ENCODE measurements around the gene PET117.

The PET117 gene

GRCh38 chr20:18137412-18138265 is at the start of gene PET117, which contains the start of gene KAT14:
Gene PET117 (plus strand): TSS chr20:18137863. CDS start chr20:18137956, 93 bp downstream.
Gene KAT14 (plus strand): TSS chr20:18137863. CDS start chr20:18142661, 4,798 bp downstream.
- TF ChIP-seq NFIC (IDR thresholded peaks at IDR 0.05) (no peak; the same call in 1 of the 2 replicates), TCF12 (IDR thresholded peaks at IDR 0.05; ENCODE audit: low read depth) (peak; percentile 40; the same call in 1 of the 2 replicates), REST (IDR thresholded peaks at IDR 0.05; ENCODE audit: low read depth) (peak; percentile 8; the same call in 1 of the 2 replicates), RAD21 (IDR thresholded peaks at IDR 0.05; ENCODE audit: low read depth) (no peak), CREB1 (IDR thresholded peaks at IDR 0.05; ENCODE audit: low read depth) (no peak), YY1 (IDR thresholded peaks at IDR 0.05; ENCODE audit: low read depth) (peak; percentile 81), TEAD4 (IDR thresholded peaks at IDR 0.05) (peak; percentile 23; the same call in 1 of the 2 replicates), MAX (IDR thresholded peaks at IDR 0.05) (peak; percentile 97), CEBPB (IDR thresholded peaks at IDR 0.05) (no peak), USF1 (IDR thresholded peaks at IDR 0.05) (peak; percentile 95), FOXM1 (IDR thresholded peaks at IDR 0.05; ENCODE audit: borderline replicate concordance, low read depth) (no peak), EP300 (IDR thresholded peaks at IDR 0.05; ENCODE audit: borderline replicate concordance) (no peak), EGR1 (IDR thresholded peaks at IDR 0.05) (no peak), ZBTB7A (IDR thresholded peaks at IDR 0.05; ENCODE audit: low read depth) (peak; percentile 78), TAF1 (IDR thresholded peaks at IDR 0.05; ENCODE audit: low read depth) (peak; percentile 84)

GRCh38 chr20:18090044-18090443 is 47.6 kb upstream of the PET117 start:
- TF ChIP-seq ZBTB7A (IDR thresholded peaks at IDR 0.05; ENCODE audit: low read depth): no peak
- TF ChIP-seq RAD21 (IDR thresholded peaks at IDR 0.05; ENCODE audit: low read depth): no peak
- no peak for TF ChIP-seq EP300 (IDR thresholded peaks at IDR 0.05; ENCODE audit: borderline replicate concordance)
- TF ChIP-seq CEBPB (IDR thresholded peaks at IDR 0.05): no peak

GRCh38 chr20:18090477-18090876 is 47.2 kb upstream of the PET117 start:
- no peak for TF ChIP-seq TCF12 (IDR thresholded peaks at IDR 0.05; ENCODE audit: low read depth)
- TF ChIP-seq TEAD4 (IDR thresholded peaks at IDR 0.05): no peak
- TF ChIP-seq USF1 (IDR thresholded peaks at IDR 0.05): no peak
- no peak for TF ChIP-seq CREB1 (IDR thresholded peaks at IDR 0.05; ENCODE audit: low read depth)
- TF ChIP-seq REST (IDR thresholded peaks at IDR 0.05; ENCODE audit: low read depth): no peak
- TF ChIP-seq TAF1 (IDR thresholded peaks at IDR 0.05; ENCODE audit: low read depth): no peak
- no peak for TF ChIP-seq EGR1 (IDR thresholded peaks at IDR 0.05)
- TF ChIP-seq FOXM1 (IDR thresholded peaks at IDR 0.05; ENCODE audit: borderline replicate concordance, low read depth): no peak
- TF ChIP-seq CEBPB (IDR thresholded peaks at IDR 0.05): no peak
- no peak for TF ChIP-seq NFIC (IDR thresholded peaks at IDR 0.05)
- TF ChIP-seq RAD21 (IDR thresholded peaks at IDR 0.05; ENCODE audit: low read depth): no peak
- TF ChIP-seq YY1 (IDR thresholded peaks at IDR 0.05; ENCODE audit: low read depth): no peak
- TF ChIP-seq MAX (IDR thresholded peaks at IDR 0.05): no peak
- no peak for TF ChIP-seq EP300 (IDR thresholded peaks at IDR 0.05; ENCODE audit: borderline replicate concordance)

GRCh38 chr20:18091623-18092022 is 46.0 kb upstream of the PET117 start:
- TF ChIP-seq TEAD4 (IDR thresholded peaks at IDR 0.05) (no peak), USF1 (IDR thresholded peaks at IDR 0.05) (no peak), CREB1 (IDR thresholded peaks at IDR 0.05; ENCODE audit: low read depth) (no peak), REST (IDR thresholded peaks at IDR 0.05; ENCODE audit: low read depth) (no peak), EGR1 (IDR thresholded peaks at IDR 0.05) (no peak), MAX (IDR thresholded peaks at IDR 0.05) (no peak), TCF12 (IDR thresholded peaks at IDR 0.05; ENCODE audit: low read depth) (no peak), YY1 (IDR thresholded peaks at IDR 0.05; ENCODE audit: low read depth) (no peak), ZBTB7A (IDR thresholded peaks at IDR 0.05; ENCODE audit: low read depth) (no peak), EP300 (IDR thresholded peaks at IDR 0.05; ENCODE audit: borderline replicate concordance) (no peak), TAF1 (IDR thresholded peaks at IDR 0.05; ENCODE audit: low read depth) (no peak)
